HG03175 (cell line): ENCODE data around the gene PRPF31.

Source experiments
- ATAC-seq: cut with Tn5 transposase; IDR thresholded peaks from one replicate; pipeline ENCODE4 v1.9.1; 2021; ENCODE audit warnings: mild to moderate bottlenecking, moderate library complexity; ENCODE audit not compliant: unreplicated experiment

The PRPF31 gene

GRCh38 chr19:54107876-54108490 is 7.6 kb upstream of the PRPF31 start:
- ATAC-seq = no peak

- ATAC-seq = no peak
Measured at GRCh38 chr19:54108496-54108895, 7.1 kb upstream of the PRPF31 start.

GRCh38 chr19:54109651-54110050 is 5.9 kb upstream of the PRPF31 start:
- ATAC-seq = no peak

GRCh38 chr19:54114340-54115108 is 1.0 kb upstream of the PRPF31 start:
- ATAC-seq = peak; percentile 32

GRCh38 chr19:54121259-54121658 is 5.7 kb downstream of the PRPF31 start:
- ATAC-seq = no peak

GRCh38 chr19:54123682-54124081 is 8.1 kb downstream of the PRPF31 start:
- no peak for ATAC-seq

- ATAC-seq = no peak
Measured at GRCh38 chr19:54124393-54124792, 8.8 kb downstream of the PRPF31 start.

- ATAC-seq = no peak
Measured at GRCh38 chr19:54125713-54126112, 10.2 kb downstream of the PRPF31 start.

GRCh38 chr19:54127688-54128440 is 12.3 kb downstream of the PRPF31 start:
- ATAC-seq = no peak

GRCh38 chr19:54128441-54128725 is 12.8 kb downstream of the PRPF31 start:
- ATAC-seq = no peak

- ATAC-seq = no peak
Measured at GRCh38 chr19:54128796-54129616, 13.5 kb downstream of the PRPF31 start.

GRCh38 chr19:54129617-54129996 is 14.1 kb downstream of the PRPF31 start:
- no peak for ATAC-seq

- ATAC-seq = no peak
Measured at GRCh38 chr19:54133312-54133956, 17.9 kb downstream of the PRPF31 start.

- no peak for ATAC-seq
Measured at GRCh38 chr19:54133957-54134590, 18.5 kb downstream of the PRPF31 start.

GRCh38 chr19:54136086-54136863 is 20.7 kb downstream of the PRPF31 start:
- ATAC-seq = no peak

- peak; percentile 80 for ATAC-seq
Measured at GRCh38 chr19:54136864-54137698, 21.5 kb downstream of the PRPF31 start.

GRCh38 chr19:54137699-54138488 is 22.3 kb downstream of the PRPF31 start, which contains the start of gene CNOT3:
Gene CNOT3, plus strand, starts transcription at chr19:54137762. Its CDS starts 5,217 bp downstream, at chr19:54142979.
- no peak for ATAC-seq
